Measurements from ENCODE around the gene PTPRN2. TPM values are rescaled to one million over a fixed set of nuclear protein-coding genes. Genes with fewer than 3 reads are reported as not detected.

PTPRN2 gene
- polyA plus RNA-seq, 1 of the 3 experiments (the other 2 are of a cell fraction), result 4.0 TPM

GRCh38 chr7:158415316-158415715, 172.3 kb downstream of the PTPRN2 start:
- Histone ChIP-seq H3K79me2 (ENCODE audit: insufficient read depth) (no peaks in the 10 kb centered on the region), H4K20me1 (ENCODE audit: insufficient read depth) (no peaks in the 10 kb centered on the region), H3F3A (replicated peaks; ENCODE audit: insufficient read depth) (no peaks in the 10 kb centered on the region), H2AFZ (ENCODE audit: low read depth) (no peak overlapping the region), H3K9me2 (no peaks in the 10 kb centered on the region), H3K4me1 (ENCODE audit: control insufficient read depth in 1 of 2, insufficient read depth in 2 of 2, low read depth in 1 of 2, low read length in 1 of 2) (no peaks in the 10 kb centered on the region; a peak in 1 of 4 replicates), H3K9ac (no peak overlapping the region), H3K36me3 (replicated peaks in 1 of 2; ENCODE audit: control insufficient read depth in 1 of 2, insufficient read depth in 2 of 2, low read length in 1 of 2) (no peaks in the 10 kb centered on the region), H3K27me3 (ENCODE audit: insufficient read depth) (no peaks in the 10 kb centered on the region), H3K4me2 (no peak overlapping the region), H3K9me3 (peaks cover 5% of the 10 kb centered on the region; the same call in 1 of the 2 replicates), H3K4me3 (ENCODE audit: low read depth in 2 of 2, low read length in 1 of 2) (no peak overlapping the region), H3K27ac (ENCODE audit: low read depth in 2 of 2, low read length in 1 of 2) (no peak overlapping the region)
- no peak for TF ChIP-seq FOSL2 (IDR thresholded peaks at IDR 0.05; ENCODE audit: borderline replicate concordance, low read depth)
- no peak for TF ChIP-seq RAD21 (IDR thresholded peaks at IDR 0.05; ENCODE audit: low read length)
- no peak for TF ChIP-seq YY1 (IDR thresholded peaks at IDR 0.05; ENCODE audit: low read depth)
- no peak for TF ChIP-seq RCOR1 (IDR thresholded peaks at IDR 0.05; ENCODE audit: low read length)
- TF ChIP-seq USF2 (IDR thresholded peaks at IDR 0.05; ENCODE audit: borderline replicate concordance, low read depth, low read length), result no peak
- TF ChIP-seq RXRA (IDR thresholded peaks at IDR 0.05; ENCODE audit: borderline replicate concordance, low read depth), result no peak
- no peak for TF ChIP-seq MXI1 (IDR thresholded peaks at IDR 0.05; ENCODE audit: low read depth, low read length)
- TF ChIP-seq IRF3 (IDR thresholded peaks at IDR 0.05; ENCODE audit: low read depth, low read length), result no peak
- TF ChIP-seq GABPA (IDR thresholded peaks at IDR 0.05; ENCODE audit: low read depth), result no peak
- TF ChIP-seq CHD2 (IDR thresholded peaks at IDR 0.05; ENCODE audit: low read length, partially characterized antibody), result no peak
- TF ChIP-seq GATA2 (CRISPR knock-in tag; IDR thresholded peaks at IDR 0.05), result no peak
- TF ChIP-seq, protein P1, sequence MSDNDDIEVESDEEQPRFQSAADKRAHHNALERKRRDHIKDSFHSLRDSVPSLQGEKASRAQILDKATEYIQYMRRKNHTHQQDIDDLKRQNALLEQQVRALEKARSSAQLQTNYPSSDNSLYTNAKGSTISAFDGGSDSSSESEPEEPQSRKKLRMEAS (IDR thresholded peaks at IDR 0.05; ENCODE audit: low read depth), result no peak
- TF ChIP-seq, protein P2, sequence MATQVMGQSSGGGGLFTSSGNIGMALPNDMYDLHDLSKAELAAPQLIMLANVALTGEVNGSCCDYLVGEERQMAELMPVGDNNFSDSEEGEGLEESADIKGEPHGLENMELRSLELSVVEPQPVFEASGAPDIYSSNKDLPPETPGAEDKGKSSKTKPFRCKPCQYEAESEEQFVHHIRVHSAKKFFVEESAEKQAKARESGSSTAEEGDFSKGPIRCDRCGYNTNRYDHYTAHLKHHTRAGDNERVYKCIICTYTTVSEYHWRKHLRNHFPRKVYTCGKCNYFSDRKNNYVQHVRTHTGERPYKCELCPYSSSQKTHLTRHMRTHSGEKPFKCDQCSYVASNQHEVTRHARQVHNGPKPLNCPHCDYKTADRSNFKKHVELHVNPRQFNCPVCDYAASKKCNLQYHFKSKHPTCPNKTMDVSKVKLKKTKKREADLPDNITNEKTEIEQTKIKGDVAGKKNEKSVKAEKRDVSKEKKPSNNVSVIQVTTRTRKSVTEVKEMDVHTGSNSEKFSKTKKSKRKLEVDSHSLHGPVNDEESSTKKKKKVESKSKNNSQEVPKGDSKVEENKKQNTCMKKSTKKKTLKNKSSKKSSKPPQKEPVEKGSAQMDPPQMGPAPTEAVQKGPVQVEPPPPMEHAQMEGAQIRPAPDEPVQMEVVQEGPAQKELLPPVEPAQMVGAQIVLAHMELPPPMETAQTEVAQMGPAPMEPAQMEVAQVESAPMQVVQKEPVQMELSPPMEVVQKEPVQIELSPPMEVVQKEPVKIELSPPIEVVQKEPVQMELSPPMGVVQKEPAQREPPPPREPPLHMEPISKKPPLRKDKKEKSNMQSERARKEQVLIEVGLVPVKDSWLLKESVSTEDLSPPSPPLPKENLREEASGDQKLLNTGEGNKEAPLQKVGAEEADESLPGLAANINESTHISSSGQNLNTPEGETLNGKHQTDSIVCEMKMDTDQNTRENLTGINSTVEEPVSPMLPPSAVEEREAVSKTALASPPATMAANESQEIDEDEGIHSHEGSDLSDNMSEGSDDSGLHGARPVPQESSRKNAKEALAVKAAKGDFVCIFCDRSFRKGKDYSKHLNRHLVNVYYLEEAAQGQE (IDR thresholded peaks at IDR 0.05; ENCODE audit: low read depth, low read length), result no peak
- TF ChIP-seq TCF12 (IDR thresholded peaks at IDR 0.05), result no peak
- no peak for TF ChIP-seq EZH2phosphoT487 (IDR thresholded peaks at IDR 0.05; ENCODE audit: borderline replicate concordance, low read depth)
- WGBS (ENCODE audit: low lambda C conversion rate), result 54% methylated on average over 6 of the region's 6 CpGs
- no peak for DNase-seq
- ChIA-PET CTCF (interaction anchor here (0.8 to 1.8 kb wide), 5 partner anchors 14 to 80 kb away, joined by 3 to 8 read pairs (median 3); no protein-coding TSS in a partner anchor), POLR2A (no interaction called here)
